Vagina (tissue), 2 donors: ENCODE measurements around the gene GSG1L. TPM values are rescaled to one million over a fixed set of nuclear protein-coding genes. Genes with fewer than 3 reads are reported as not detected.
A peak's percentile ranks its signal among the peaks of the same experiment; 100 is the strongest.

Experiments used
- DNase-seq, 2 donors: peaks; one replicate each; pipeline ENCODE4 v3.0.0-alpha.2; 2017; ENCODE audit errors: extremely low spot score in 2 of 2
- H3K27ac ChIP-seq: fragments of 200-600 bp; sonication (generic); one replicate; pipeline ENCODE4 v1.5.1; 2019
- H3K27me3 ChIP-seq: fragments of 200-600 bp; sonication (generic); one replicate; pipeline ENCODE4 v1.5.1; 2019
- H3K36me3 ChIP-seq, 2 donors: fragments of 200-600 bp; sonication (generic); one replicate each; pipeline ENCODE4 v1.5.1; 2017 to 2019
- H3K4me1 ChIP-seq: fragments of 200-600 bp; sonication (generic); one replicate; pipeline ENCODE4 v1.5.1; 2019
- H3K4me3 ChIP-seq, 2 donors: fragments of 200-600 bp; sonication (generic); 1 replicate in 1 of 2; 2 replicates in 1 of 2; pipeline ENCODE4 v1.5.1; 2016 to 2019
- H3K9me3 ChIP-seq: fragments of 200-600 bp; sonication (generic); one replicate; pipeline ENCODE4 v1.5.1; 2019
- CTCF ChIP-seq, 3 experiments: fragments of 450-650 bp in 2 of 3; fragments of 200-600 bp in 1 of 3; sonication (generic) in 1 of 3; IDR thresholded peaks; one replicate each; pipeline ENCODE4 v1.5.1; 2017 to 2019; ENCODE audit warnings: antibody characterized with exemption in 3 of 3, mild to moderate bottlenecking in 2 of 3, moderate library complexity in 2 of 3
- POLR2A ChIP-seq, 2 donors: fragments of 450-650 bp; IDR thresholded peaks; one replicate each; pipeline ENCODE4 v1.6.1; 2017; ENCODE audit warnings: antibody characterized with exemption in 2 of 2, mild to moderate bottlenecking in 2 of 2, moderate library complexity in 2 of 2
- POLR2AphosphoS5 ChIP-seq, 2 donors: sonication (generic); formaldehyde crosslinking; IDR thresholded peaks; one replicate each; pipeline ENCODE4 v1.9.0; 2017; ENCODE audit warnings: antibody characterized with exemption in 2 of 2, mild to moderate bottlenecking in 2 of 2, low read depth in 1 of 2; ENCODE audit not compliant: insufficient read depth in 1 of 2
- intact Hi-C: fragments of 100-400 bp; cut with DNase I; formaldehyde crosslinking; loops from one replicate; pipeline ENCODE4 v1.15.1; 2023
- small RNA-seq: library from RNA; depleted of rRNA; stranded (forward); fragments of <200 nt; gene quantifications from one replicate; pipeline ENCODE3, GENCODE V24; 2016
- total RNA-seq: library from RNA; depleted of rRNA; stranded (reverse); fragments of >200 nt; gene quantifications from one replicate; pipeline ENCODE4 v1.2.3, GENCODE V29; 2016

GSG1L gene
- total RNA-seq, 1 donor from 2014 or later: not detected

GRCh38 chr16:27742333-27742732 lies 321.2 kb downstream of the GSG1L start:
- H3K27ac ChIP-seq: no peak overlapping the region
- no peak for DNase-seq

GRCh38 chr16:27740496-27741201 lies 322.9 kb downstream of the GSG1L start:
- H3K27me3 ChIP-seq: no peaks in the 10 kb centered on the region
- H3K36me3 ChIP-seq: no peaks in the 10 kb centered on the region
- no peaks in the 10 kb centered on the region for H3K9me3 ChIP-seq
- H3K4me1 ChIP-seq: no peaks in the 10 kb centered on the region
- DNase-seq: no peak
- no peak overlapping the region for H3K4me3 ChIP-seq
- no peak for TF ChIP-seq POLR2A (IDR thresholded peaks at IDR 0.05)
- TF ChIP-seq POLR2AphosphoS5 (IDR thresholded peaks at IDR 0.05; ENCODE audit: insufficient read depth in 1 of 2, low read depth in 1 of 2): no peak
- no peak for TF ChIP-seq CTCF (IDR thresholded peaks at IDR 0.05)
- H3K27ac ChIP-seq: no peak overlapping the region
- intact Hi-C loops: no loop called here

More at GRCh38 chr16:27742333-27742732, 321.2 kb downstream of the GSG1L start:
- no peak for TF ChIP-seq POLR2A (IDR thresholded peaks at IDR 0.05)
- peak in 1 of 2 donors; percentile 41 for TF ChIP-seq POLR2AphosphoS5 (IDR thresholded peaks at IDR 0.05; ENCODE audit: insufficient read depth in 1 of 2, low read depth in 1 of 2)
- TF ChIP-seq CTCF (IDR thresholded peaks at IDR 0.05): no peak
- intact Hi-C loops: no loop called here
- H3K9me3 ChIP-seq: no peaks in the 10 kb centered on the region
- H3K4me3 ChIP-seq: no peak overlapping the region
- H3K27me3 ChIP-seq: no peaks in the 10 kb centered on the region
- no peaks in the 10 kb centered on the region for H3K36me3 ChIP-seq
- H3K4me1 ChIP-seq: no peaks in the 10 kb centered on the region

GRCh38 chr16:27739606-27740357 lies 323.7 kb downstream of the GSG1L start:
- intact Hi-C loops: no loop called here
- TF ChIP-seq CTCF (IDR thresholded peaks at IDR 0.05): no peak
- H3K36me3 ChIP-seq: no peaks in the 10 kb centered on the region

GRCh38 chr16:27738596-27738995 lies 324.9 kb downstream of the GSG1L start:
- Histone ChIP-seq H3K36me3 (no peaks in the 10 kb centered on the region), H3K4me1 (no peaks in the 10 kb centered on the region), H3K27me3 (no peaks in the 10 kb centered on the region), H3K27ac (no peak overlapping the region), H3K9me3 (no peaks in the 10 kb centered on the region), H3K4me3 (no peak overlapping the region)
- TF ChIP-seq POLR2A (IDR thresholded peaks at IDR 0.05): no peak
- no peak for TF ChIP-seq CTCF (IDR thresholded peaks at IDR 0.05)
- TF ChIP-seq POLR2AphosphoS5 (IDR thresholded peaks at IDR 0.05; ENCODE audit: insufficient read depth in 1 of 2, low read depth in 1 of 2): no peak
- no peak for DNase-seq
- intact Hi-C loops: no loop called here

More at GRCh38 chr16:27739606-27740357, 323.7 kb downstream of the GSG1L start:
- Histone ChIP-seq H3K4me1 (no peaks in the 10 kb centered on the region), H3K4me3 (no peak overlapping the region), H3K27me3 (no peaks in the 10 kb centered on the region), H3K9me3 (no peaks in the 10 kb centered on the region), H3K27ac (no peak overlapping the region)
- DNase-seq: no peak

Small RNA genes within 50 kb of the gene (small RNA-seq; reads per million reads assigned to genes)
- gene RNU6-1241P (not detected), gene RNU6-159P (not detected)

Other genes starting within 250 kb of the GSG1L start
- 72.7 TPM for gene XPO6, start 148.3 kb upstream of the GSG1L start, total RNA-seq
- 0.25 TPM for gene SBK1, start 228.8 kb upstream of the GSG1L start, total RNA-seq